ENCODE data around the gene JTB. TPM values are rescaled to one million over a fixed set of nuclear protein-coding genes. Genes with fewer than 3 reads are reported as not detected.
A peak's percentile ranks its signal among the peaks of the same experiment; 100 is the strongest.

JTB gene
- total and polyA plus RNA-seq, 12 donors, result 49.4 to 225 (median 66.1) TPM

GRCh38 chr1:153968972-153969371 is 8.5 kb downstream of the JTB start:
- WGBS, 2 donors, result 89 to 96% methylated on average over 2 of the region's 2 CpGs
- no peak for ATAC-seq

GRCh38 chr1:153968408-153968807 is 9.1 kb downstream of the JTB start:
- no peak for ATAC-seq
- no peaks in the 10 kb centered on the region for H3K27me3 ChIP-seq
- TF ChIP-seq CTCF (IDR thresholded peaks at IDR 0.05), result no peak
- peaks cover 0 to 9% (median 4%) of the 10 kb centered on the region in 9 donors for H3K36me3 ChIP-seq
- peaks cover 15 to 47% (median 31%) of the 10 kb centered on the region in 9 donors for H3K4me1 ChIP-seq
- intact Hi-C loops (cut with DNase I), result loop anchor here in 1 of 10 donors (5.0 kb wide), 1 partner anchor 171 kb away; no protein-coding TSS in a partner anchor
- no peaks in the 10 kb centered on the region for H3K9me3 ChIP-seq
- WGBS, 2 donors, result 8 to 10% methylated on average over 12 to 13 of the region's 13 CpGs
- H3K27ac ChIP-seq, result peak overlapping the region in 5 of 10 donors; percentile 92 to 97 (median 94)
- H3K4me3 ChIP-seq, result peak overlapping the region in 9 of 10 donors; percentile 48 to 91 (median 69)
- no peak for DNase-seq

More at GRCh38 chr1:153968972-153969371, 8.5 kb downstream of the JTB start:
- Histone ChIP-seq H3K4me1 (peaks cover 15 to 45% (median 29%) of the 10 kb centered on the region in 9 donors), H3K27ac (peak overlapping the region in 2 of 10 donors; percentile 38 to 97), H3K4me3 (no peak overlapping the region), H3K27me3 (no peaks in the 10 kb centered on the region), H3K9me3 (no peaks in the 10 kb centered on the region), H3K36me3 (peaks cover 0 to 15% (median 10%) of the 10 kb centered on the region in 9 donors)
- intact Hi-C loops (cut with DNase I), result loop anchor here in 1 of 10 donors (5.0 kb wide), 1 partner anchor 172 kb away; no protein-coding TSS in a partner anchor
- no peak for DNase-seq
- TF ChIP-seq CTCF (IDR thresholded peaks at IDR 0.05), result no peak

- WGBS, 2 donors, result 1 to 2% methylated on average over 8 of the region's 8 CpGs
- Histone ChIP-seq H3K36me3 (peaks cover 0 to 6% (median 0%) of the 10 kb centered on the region in 9 donors), H3K4me1 (peaks cover 15 to 47% (median 31%) of the 10 kb centered on the region in 9 donors), H3K27me3 (no peaks in the 10 kb centered on the region), H3K9me3 (no peaks in the 10 kb centered on the region), H3K27ac (peak overlapping the region; percentile 80 to 97 (median 94)), H3K4me3 (peak overlapping the region; percentile 24 to 91 (median 67))
- intact Hi-C loops (cut with DNase I), result loop anchor here in 1 of 10 donors (5.0 kb wide), 1 partner anchor 171 kb away; no protein-coding TSS in a partner anchor
- DNase-seq (no peak), ATAC-seq (no peak)
- TF ChIP-seq CTCF (IDR thresholded peaks at IDR 0.05), result peak in 1 of 9 donors; percentile 2
Measured at GRCh38 chr1:153968000-153968363, 9.5 kb downstream of the JTB start.

- Histone ChIP-seq H3K4me3 (peak within 1 kb of the TSS; percentile 24 to 91 (median 67)), H3K9me3 (no peaks in the 10 kb centered on the region), H3K27ac (peak within 1 kb of the TSS; percentile 80 to 97 (median 94)), H3K27me3 (no peaks in the 10 kb centered on the region), H3K36me3 (no peaks in the 10 kb centered on the region), H3K4me1 (peaks cover 18 to 52% (median 37%) of the 10 kb centered on the region in 9 donors)
- ATAC-seq (peak; percentile 85 to 92 (median 88)), DNase-seq (peak; percentile 89 to 94)
- 0% methylated on average over 60 of the region's 60 CpGs for WGBS, 2 donors
- peak in 8 of 9 donors; percentile 27 to 64 (median 42) for TF ChIP-seq CTCF (IDR thresholded peaks at IDR 0.05)
- intact Hi-C loops (cut with DNase I), result loop anchor here in 1 of 10 donors (5.0 kb wide), 1 partner anchor 170 kb away; no protein-coding TSS in a partner anchor
Measured at GRCh38 chr1:153967107-153967999, 10.1 kb downstream of the JTB start, which contains the start of gene CREB3L4. CREB3L4 (plus strand) TSS chr1:153967902; CDS start chr1:153968526, 624 bp downstream.
